Astrocyte of the hippocampus (primary cell): ENCODE measurements around the gene CCDC90B.
"Not testable (repeated sequence)": the region's sequence is repeated elsewhere in the genome, so short reads cannot be mapped to it uniquely, and the experiment has no call there.

Experiments
- DNase-seq: peaks from one replicate; pipeline ENCODE4 v3.0.0; 2011; ENCODE audit warnings: low read depth, low spot score

The CCDC90B gene, protein sequence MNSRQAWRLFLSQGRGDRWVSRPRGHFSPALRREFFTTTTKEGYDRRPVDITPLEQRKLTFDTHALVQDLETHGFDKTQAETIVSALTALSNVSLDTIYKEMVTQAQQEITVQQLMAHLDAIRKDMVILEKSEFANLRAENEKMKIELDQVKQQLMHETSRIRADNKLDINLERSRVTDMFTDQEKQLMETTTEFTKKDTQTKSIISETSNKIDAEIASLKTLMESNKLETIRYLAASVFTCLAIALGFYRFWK

GRCh38 chr11:83285771-83286528 is at the start of gene CCDC90B:
TSS of gene CCDC90B (minus strand) at chr11:83286367. CDS start at chr11:83285972, 395 bp downstream.
- peak; percentile 99 for DNase-seq

GRCh38 chr11:83335446-83336070 is 49.4 kb upstream of the CCDC90B start:
- no peak for DNase-seq

- no peak for DNase-seq
Measured at GRCh38 chr11:83330303-83330702, 44.1 kb upstream of the CCDC90B start.

- no peak for DNase-seq
Measured at GRCh38 chr11:83326326-83326725, 40.2 kb upstream of the CCDC90B start.

GRCh38 chr11:83319346-83319745 is 33.2 kb upstream of the CCDC90B start:
- no peak for DNase-seq

GRCh38 chr11:83318931-83319330 is 32.8 kb upstream of the CCDC90B start:
- DNase-seq = no peak

- DNase-seq = no peak
Measured at GRCh38 chr11:83317757-83318690, 31.9 kb upstream of the CCDC90B start.

DNA sequence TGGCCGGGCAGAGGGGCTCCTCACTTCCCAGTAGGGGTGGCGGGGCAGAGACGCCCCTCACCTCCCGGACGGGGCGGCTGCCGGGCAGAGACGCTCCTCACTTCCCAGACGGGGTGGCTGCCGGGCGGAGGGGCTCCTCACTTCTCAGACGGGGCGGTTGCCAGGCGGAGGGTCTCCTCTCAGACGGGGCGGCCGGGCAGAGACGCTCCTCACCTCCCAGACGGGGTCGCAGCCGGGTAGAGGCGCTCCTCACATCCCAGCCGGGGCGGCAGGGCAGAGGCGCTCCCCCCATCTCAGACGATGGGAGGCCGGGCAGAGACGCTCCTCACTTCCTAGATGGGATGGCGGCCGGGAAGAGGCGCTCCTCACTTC is 30.7 kb upstream of the CCDC90B start:
- not testable (repeated sequence) for DNase-seq

DNA sequence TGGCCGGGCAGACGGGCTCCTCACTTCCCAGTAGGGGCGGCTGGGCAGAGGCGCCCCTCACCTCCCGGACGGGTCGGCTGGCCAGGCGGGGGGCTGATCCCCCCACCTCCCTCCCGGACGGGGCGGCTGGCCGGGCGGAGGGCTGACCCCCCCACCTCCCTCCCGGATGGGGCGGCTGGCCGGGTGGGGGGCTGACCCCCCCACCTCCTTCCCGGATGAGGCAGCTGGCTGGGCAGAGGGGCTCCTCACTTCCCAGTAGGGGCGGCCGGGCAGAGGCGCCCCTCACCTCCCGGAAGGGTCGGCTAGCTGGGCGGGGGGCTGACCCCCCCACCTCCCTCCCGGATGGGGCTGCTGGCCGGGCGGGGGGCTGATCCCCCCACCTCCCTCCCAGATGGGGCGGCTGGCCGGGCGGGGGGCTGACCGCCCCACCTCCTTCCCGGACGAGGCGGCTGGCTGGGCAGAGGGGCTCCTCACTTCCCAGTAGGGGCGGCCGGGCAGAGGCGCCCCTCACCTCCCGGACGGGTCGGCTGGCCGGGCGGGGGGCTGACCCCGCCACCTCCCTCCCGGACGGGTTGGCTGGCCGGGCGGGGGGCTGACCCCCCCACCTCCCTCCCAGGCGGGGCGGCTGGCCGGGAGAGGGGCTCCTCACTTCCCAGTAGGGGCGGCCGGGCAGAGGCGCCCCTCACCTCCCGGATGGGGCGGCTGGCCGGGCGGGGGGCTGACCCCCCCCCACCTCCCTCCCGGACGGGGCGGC is 30.2 kb upstream of the CCDC90B start:
- DNase-seq = not testable (repeated sequence)

DNA sequence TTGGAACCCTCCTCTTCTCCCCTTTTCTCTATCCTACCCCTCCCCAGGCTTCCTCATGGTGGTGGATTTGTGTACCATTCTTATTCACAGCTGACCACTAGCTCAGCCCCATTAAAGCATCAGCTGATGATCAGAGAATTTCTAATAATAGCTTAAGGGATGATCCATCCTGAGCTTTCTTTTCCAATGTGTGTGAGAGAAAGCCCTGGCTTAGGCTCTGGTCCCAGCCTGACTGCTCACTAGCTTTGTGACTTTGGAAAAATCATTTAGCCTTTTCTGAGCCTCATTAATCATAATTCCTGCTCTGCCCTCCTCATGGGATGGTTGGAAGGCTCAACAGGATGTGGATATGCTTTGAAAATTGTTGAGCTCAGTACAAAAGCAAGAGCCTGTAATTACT is 26.3 kb upstream of the CCDC90B start:
- DNase-seq = no peak

- no peak for DNase-seq
Measured at GRCh38 chr11:83311701-83312100, 25.5 kb upstream of the CCDC90B start.

DNA sequence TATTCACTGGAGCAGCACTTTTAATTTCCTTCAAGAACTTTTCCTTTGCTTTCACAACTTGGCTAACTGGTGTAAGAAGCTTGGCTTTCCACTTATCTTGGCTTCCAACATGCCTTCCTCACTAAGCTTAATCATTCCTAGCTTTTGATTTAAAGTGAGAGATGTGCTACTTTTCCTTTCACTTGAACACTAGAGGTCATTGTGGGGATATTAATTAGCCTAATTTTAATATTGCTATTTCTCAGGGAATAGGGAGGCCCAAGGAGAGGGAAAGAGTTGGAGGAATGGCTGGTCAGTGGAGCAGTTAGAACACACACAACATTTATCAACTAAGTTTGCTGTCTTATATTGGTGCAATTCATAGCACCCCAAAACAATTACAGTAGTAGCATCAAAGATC is 24.6 kb upstream of the CCDC90B start:
- DNase-seq = no peak

GRCh38 chr11:83308536-83308935 is 22.4 kb upstream of the CCDC90B start:
- not testable (repeated sequence) for DNase-seq

GRCh38 chr11:83306200-83307080 is 20.3 kb upstream of the CCDC90B start:
- no peak for DNase-seq

GRCh38 chr11:83303316-83303715 is 17.1 kb upstream of the CCDC90B start:
- DNase-seq = no peak

- DNase-seq = no peak
Measured at GRCh38 chr11:83302151-83302550, 16.0 kb upstream of the CCDC90B start.

DNA sequence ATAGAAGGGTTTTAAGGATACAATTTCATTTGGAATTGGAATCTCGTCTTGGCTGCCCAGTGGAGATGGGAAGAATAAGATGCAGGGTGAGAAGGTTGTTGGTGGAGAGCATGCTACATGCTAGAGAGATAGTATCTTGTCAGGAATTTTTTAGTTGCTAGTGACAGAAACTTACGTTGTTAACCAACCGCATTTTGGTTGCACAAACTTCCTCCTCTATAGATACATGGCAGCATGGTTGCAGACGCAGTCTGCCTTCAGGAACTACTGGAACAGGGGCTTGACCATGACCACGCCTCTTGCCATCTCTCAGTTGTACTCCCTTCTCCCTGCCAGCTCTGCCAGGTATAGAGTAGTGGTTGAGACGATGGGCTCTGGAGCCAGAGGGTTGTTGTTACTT is 13.5 kb upstream of the CCDC90B start:
- no peak for DNase-seq

GRCh38 chr11:83294208-83294607 is 8.0 kb upstream of the CCDC90B start:
- no peak for DNase-seq

GRCh38 chr11:83293457-83293774 is 7.2 kb upstream of the CCDC90B start:
- no peak for DNase-seq
